ENCODE results near the gene OCA2. TPM values are rescaled to one million over a fixed set of nuclear protein-coding genes. Genes with fewer than 3 reads are reported as not detected.
A peak's percentile ranks its signal among the peaks of the same experiment; 100 is the strongest.

Gene OCA2
- total RNA-seq, 4 donors from 2014 or later = 0.17 to 1.2 (median 0.24) TPM

- H3K4me3 ChIP-seq = no peak overlapping the region
- TF ChIP-seq POLR2AphosphoS5 (IDR thresholded peaks at IDR 0.05) (no peak), CTCF (IDR thresholded peaks at IDR 0.05) (no peak), EP300 (IDR thresholded peaks at IDR 0.05) (no peak), POLR2A (IDR thresholded peaks at IDR 0.05; ENCODE audit: low read depth) (no peak)
- H3K4me1 ChIP-seq = no peaks in the 10 kb centered on the region
- no peak overlapping the region for H3K27ac ChIP-seq (replicated peaks in 1 of 4)
- no peaks in the 10 kb centered on the region for H3K36me3 ChIP-seq
- H3K9me3 ChIP-seq = no peaks in the 10 kb centered on the region
- 95% methylated on average over 6 of the region's 10 CpGs for WGBS
- intact Hi-C loops (cut with DNase I) = no loop called here
- DNase-seq (ENCODE audit: extremely low spot score) = peak; percentile 90
- no peaks in the 10 kb centered on the region for H3K27me3 ChIP-seq
These were observed 230.2 kb downstream of the OCA2 start for GRCh38 chr15:27868828-27869404.

- no peaks in the 10 kb centered on the region for H3K36me3 ChIP-seq
- WGBS = 69% methylated on average over 7 of the region's 7 CpGs
- peaks cover 0 to 4% (median 0%) of the 10 kb centered on the region in 4 donors for H3K27me3 ChIP-seq
- H3K9me3 ChIP-seq = no peaks in the 10 kb centered on the region
- no peak overlapping the region for H3K4me3 ChIP-seq
- DNase-seq (ENCODE audit: extremely low spot score) = peak; percentile 19
- no peak overlapping the region for H3K27ac ChIP-seq (replicated peaks in 1 of 4)
- H3K4me1 ChIP-seq = no peaks in the 10 kb centered on the region
- intact Hi-C loops (cut with DNase I) = no loop called here
- TF ChIP-seq CTCF (IDR thresholded peaks at IDR 0.05) (no peak), EP300 (IDR thresholded peaks at IDR 0.05) (no peak), POLR2A (IDR thresholded peaks at IDR 0.05; ENCODE audit: low read depth) (no peak), POLR2AphosphoS5 (IDR thresholded peaks at IDR 0.05) (no peak)
These were observed 231.3 kb downstream of the OCA2 start for GRCh38 chr15:27867861-27868260.

- no peak overlapping the region for H3K27ac ChIP-seq (replicated peaks in 1 of 4)
- peaks cover 0 to 6% (median 3%) of the 10 kb centered on the region in 4 donors for H3K9me3 ChIP-seq
- peaks cover 0 to 5% (median 0%) of the 10 kb centered on the region in 4 donors for H3K27me3 ChIP-seq
- no peaks in the 10 kb centered on the region for H3K36me3 ChIP-seq
- TF ChIP-seq EP300 (IDR thresholded peaks at IDR 0.05) (no peak), POLR2A (IDR thresholded peaks at IDR 0.05; ENCODE audit: low read depth) (no peak)
- H3K4me1 ChIP-seq = no peaks in the 10 kb centered on the region
- 68% methylated on average over 10 of the region's 10 CpGs for WGBS
- DNase-seq (ENCODE audit: extremely low spot score) = peak; percentile 85
- no peak overlapping the region for H3K4me3 ChIP-seq
- intact Hi-C loops (cut with DNase I) = no loop called here
These were observed 232.5 kb downstream of the OCA2 start for GRCh38 chr15:27866505-27867165.

GRCh38 chr15:27865926-27866325 is 233.2 kb downstream of the OCA2 start:
- Histone ChIP-seq H3K4me3 (no peak overlapping the region), H3K4me1 (no peaks in the 10 kb centered on the region), H3K9me3 (peaks cover 0 to 6% (median 3%) of the 10 kb centered on the region in 4 donors), H3K36me3 (no peaks in the 10 kb centered on the region), H3K27ac (replicated peaks in 1 of 4) (no peak overlapping the region), H3K27me3 (peaks cover 0 to 5% (median 0%) of the 10 kb centered on the region in 4 donors)
- TF ChIP-seq CTCF (IDR thresholded peaks at IDR 0.05) (no peak), EP300 (IDR thresholded peaks at IDR 0.05) (no peak), POLR2A (IDR thresholded peaks at IDR 0.05; ENCODE audit: low read depth) (no peak), POLR2AphosphoS5 (IDR thresholded peaks at IDR 0.05) (no peak)
- peak; percentile 78 for DNase-seq (ENCODE audit: extremely low spot score)
- intact Hi-C loops (cut with DNase I) = no loop called here
- 68% methylated on average over 3 of the region's 3 CpGs for WGBS

GRCh38 chr15:27865323-27865922 is 233.7 kb downstream of the OCA2 start:
- peaks cover 0 to 6% (median 3%) of the 10 kb centered on the region in 4 donors for H3K9me3 ChIP-seq
- no peak for TF ChIP-seq CTCF (IDR thresholded peaks at IDR 0.05)
- TF ChIP-seq EP300 (IDR thresholded peaks at IDR 0.05) = no peak
- TF ChIP-seq POLR2AphosphoS5 (IDR thresholded peaks at IDR 0.05) = no peak
- TF ChIP-seq POLR2A (IDR thresholded peaks at IDR 0.05; ENCODE audit: low read depth) = no peak

More at GRCh38 chr15:27865323-27865922, 233.7 kb downstream of the OCA2 start:
- Histone ChIP-seq H3K27ac (replicated peaks in 1 of 4) (no peak overlapping the region), H3K27me3 (peaks cover 0 to 5% (median 0%) of the 10 kb centered on the region in 4 donors), H3K4me1 (no peaks in the 10 kb centered on the region), H3K36me3 (no peaks in the 10 kb centered on the region), H3K4me3 (no peak overlapping the region)
- intact Hi-C loops (cut with DNase I) = no loop called here
- DNase-seq (ENCODE audit: extremely low spot score) = peak; percentile 77
- 100% methylated on average over 6 of the region's 12 CpGs for WGBS
